ENCODE results near the gene AP1AR. TPM values are rescaled to one million over a fixed set of nuclear protein-coding genes. Genes with fewer than 3 reads are reported as not detected.
A peak's percentile ranks its signal among the peaks of the same experiment; 100 is the strongest.

AP1AR gene
- total RNA-seq, 3 donors from 2014 or later (not counting 1 experiment from before 2014, with no cell fraction given): 7.5 to 9.4 (median 7.5) TPM

DNA sequence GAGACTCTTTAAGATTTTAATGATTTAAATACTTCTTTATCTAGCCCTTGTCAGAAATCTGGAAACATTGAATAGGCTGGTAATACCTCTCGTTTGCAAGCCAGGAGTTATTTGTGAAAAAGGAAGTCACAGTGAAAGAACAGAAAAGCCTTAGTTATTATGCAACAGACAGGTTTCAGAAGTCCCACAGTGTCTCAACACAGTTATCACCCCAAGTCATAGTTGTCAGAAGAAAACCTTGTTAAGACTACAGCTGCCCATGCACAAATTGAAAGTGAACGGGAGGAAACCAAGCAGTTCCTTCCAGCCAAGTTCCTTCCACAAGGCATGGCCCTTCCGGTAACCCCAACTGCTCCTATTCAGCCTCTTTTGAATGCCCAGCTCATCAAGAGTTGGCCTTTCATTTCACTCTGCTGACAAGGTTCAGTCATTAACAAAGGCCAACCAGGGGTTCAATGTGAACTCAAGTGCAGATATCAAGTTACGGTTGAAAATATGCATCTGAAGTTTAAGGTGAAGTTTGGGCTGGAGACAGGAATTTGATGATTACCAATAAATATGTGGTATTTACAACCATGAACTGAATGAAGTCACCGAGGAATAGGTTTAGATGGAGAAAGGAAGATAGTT lies 81.1 kb downstream of the AP1AR start:
- intact Hi-C loops (cut with micrococcal nuclease): no loop called here
- H3K27ac Mint-ChIP-seq: no peak overlapping the region
- peak in 2 of 3 donors; percentile 35 to 59 for ATAC-seq

DNA sequence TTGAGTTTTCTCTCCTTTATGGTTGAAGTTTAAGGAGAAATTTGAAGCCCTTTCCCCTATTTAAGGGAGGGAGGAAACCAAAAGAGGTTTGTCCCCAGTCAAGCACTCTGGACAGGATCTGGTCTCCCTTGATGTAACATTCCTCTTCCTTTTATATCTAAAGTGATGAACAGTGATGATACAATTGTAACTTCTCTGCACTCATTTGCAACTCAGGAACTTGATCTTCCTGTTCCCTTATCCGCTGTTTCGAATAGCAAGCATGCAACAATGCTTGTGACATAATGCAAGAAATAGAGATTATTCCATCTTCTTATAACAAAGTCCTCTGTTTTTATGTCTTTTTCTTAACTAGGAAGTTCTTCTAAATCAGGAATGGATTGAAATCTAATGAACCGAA lies 83.9 kb downstream of the AP1AR start:
- no peaks in the 10 kb centered on the region for H3K9me3 ChIP-seq (ENCODE audit: control insufficient read depth, insufficient read depth, low read length)
- H3K9me3 Mint-ChIP-seq: no peaks in the 10 kb centered on the region
- peaks cover 8 to 14% of the 10 kb centered on the region in 2 donors for H3K4me1 Mint-ChIP-seq
- no peak overlapping the region for H3K27ac Mint-ChIP-seq
- peaks cover 14 to 15% of the 10 kb centered on the region in 2 donors for H3K27me3 Mint-ChIP-seq (ENCODE audit: low read depth in 2 of 2)
- intact Hi-C loops (cut with micrococcal nuclease): no loop called here
- H3K36me3 ChIP-seq (ENCODE audit: control insufficient read depth, insufficient read depth, low read length): no peaks in the 10 kb centered on the region
- TF ChIP-seq, protein P1, sequence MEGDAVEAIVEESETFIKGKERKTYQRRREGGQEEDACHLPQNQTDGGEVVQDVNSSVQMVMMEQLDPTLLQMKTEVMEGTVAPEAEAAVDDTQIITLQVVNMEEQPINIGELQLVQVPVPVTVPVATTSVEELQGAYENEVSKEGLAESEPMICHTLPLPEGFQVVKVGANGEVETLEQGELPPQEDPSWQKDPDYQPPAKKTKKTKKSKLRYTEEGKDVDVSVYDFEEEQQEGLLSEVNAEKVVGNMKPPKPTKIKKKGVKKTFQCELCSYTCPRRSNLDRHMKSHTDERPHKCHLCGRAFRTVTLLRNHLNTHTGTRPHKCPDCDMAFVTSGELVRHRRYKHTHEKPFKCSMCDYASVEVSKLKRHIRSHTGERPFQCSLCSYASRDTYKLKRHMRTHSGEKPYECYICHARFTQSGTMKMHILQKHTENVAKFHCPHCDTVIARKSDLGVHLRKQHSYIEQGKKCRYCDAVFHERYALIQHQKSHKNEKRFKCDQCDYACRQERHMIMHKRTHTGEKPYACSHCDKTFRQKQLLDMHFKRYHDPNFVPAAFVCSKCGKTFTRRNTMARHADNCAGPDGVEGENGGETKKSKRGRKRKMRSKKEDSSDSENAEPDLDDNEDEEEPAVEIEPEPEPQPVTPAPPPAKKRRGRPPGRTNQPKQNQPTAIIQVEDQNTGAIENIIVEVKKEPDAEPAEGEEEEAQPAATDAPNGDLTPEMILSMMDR (IDR thresholded peaks at IDR 0.05): no peak
- H3K27ac ChIP-seq (ENCODE audit: low read length): no peak overlapping the region
- no peak overlapping the region for H3K4me3 Mint-ChIP-seq
- H3K4me1 ChIP-seq (ENCODE audit: control insufficient read depth, insufficient read depth, low read length): peaks cover 3% of the 10 kb centered on the region
- no peaks in the 10 kb centered on the region for H3K27me3 ChIP-seq (ENCODE audit: control insufficient read depth, insufficient read depth, low read length)
- no peaks in the 10 kb centered on the region for H3K36me3 Mint-ChIP-seq
- DNase-seq: no peak
- no peak overlapping the region for H3K4me3 ChIP-seq (ENCODE audit: low read length)
- no peak for ATAC-seq
- 81% methylated on average over 2 of the region's 3 CpGs for WGBS (ENCODE audit: insufficient coverage)

More for the DNA sequence above, 81.1 kb downstream of the AP1AR start:
- H3K9me3 ChIP-seq (ENCODE audit: control insufficient read depth, insufficient read depth, low read length): no peaks in the 10 kb centered on the region
- TF ChIP-seq, protein P1 (IDR thresholded peaks at IDR 0.05): no peak
- Mint-ChIP-seq H3K9me3 (no peaks in the 10 kb centered on the region), H3K36me3 (no peaks in the 10 kb centered on the region), H3K27me3 (ENCODE audit: low read depth in 2 of 2) (peaks cover 10 to 15% of the 10 kb centered on the region in 2 donors), H3K4me1 (peaks cover 0 to 4% of the 10 kb centered on the region in 2 donors), H3K4me3 (no peak overlapping the region)
- WGBS (ENCODE audit: insufficient coverage): 46% methylated on average over 5 of the region's 5 CpGs
- no peaks in the 10 kb centered on the region for H3K36me3 ChIP-seq (ENCODE audit: control insufficient read depth, insufficient read depth, low read length)
- H3K4me1 ChIP-seq (ENCODE audit: control insufficient read depth, insufficient read depth, low read length): no peaks in the 10 kb centered on the region
- no peak overlapping the region for H3K4me3 ChIP-seq (ENCODE audit: low read length)
- H3K27ac ChIP-seq (ENCODE audit: low read length): peak overlapping the region; percentile 52
- H3K27me3 ChIP-seq (ENCODE audit: control insufficient read depth, insufficient read depth, low read length): no peaks in the 10 kb centered on the region
- DNase-seq: no peak

DNA sequence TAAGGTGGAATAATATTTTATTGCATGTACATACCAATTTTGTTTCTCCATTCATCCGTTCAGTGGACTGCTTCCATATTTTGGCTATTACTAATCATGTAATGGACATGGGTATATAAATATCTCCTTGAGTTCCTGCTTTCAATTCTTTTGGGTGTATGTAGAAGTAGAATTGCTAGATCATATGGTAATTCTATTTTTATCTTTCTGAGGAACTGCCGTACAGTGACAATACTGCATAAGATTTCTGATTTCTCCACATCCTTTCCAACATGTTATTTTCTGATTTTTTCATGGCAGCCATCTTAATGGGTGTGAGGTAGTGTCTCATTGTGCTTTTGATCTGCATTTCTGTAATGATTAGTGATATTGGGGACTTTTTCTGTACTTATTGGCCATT lies 84.8 kb downstream of the AP1AR start:
- TF ChIP-seq, protein P1 (IDR thresholded peaks at IDR 0.05): no peak
- no peaks in the 10 kb centered on the region for H3K27me3 ChIP-seq (ENCODE audit: control insufficient read depth, insufficient read depth, low read length)
- H3K36me3 ChIP-seq (ENCODE audit: control insufficient read depth, insufficient read depth, low read length): no peaks in the 10 kb centered on the region
- no peak overlapping the region for H3K4me3 ChIP-seq (ENCODE audit: low read length)
- intact Hi-C loops (cut with micrococcal nuclease): no loop called here
- no peak overlapping the region for H3K27ac ChIP-seq (ENCODE audit: low read length)
- H3K27me3 Mint-ChIP-seq (ENCODE audit: low read depth in 2 of 2): peaks cover 14 to 15% of the 10 kb centered on the region in 2 donors
- DNase-seq (no peak), ATAC-seq (no peak)
- H3K27ac Mint-ChIP-seq: no peak overlapping the region
- no CpG with 5 or more reads among the region's 2 CpGs for WGBS (ENCODE audit: insufficient coverage)
- peaks cover 8 to 14% of the 10 kb centered on the region in 2 donors for H3K4me1 Mint-ChIP-seq
- H3K9me3 Mint-ChIP-seq: no peaks in the 10 kb centered on the region
- H3K36me3 Mint-ChIP-seq: no peaks in the 10 kb centered on the region
- H3K4me3 Mint-ChIP-seq: no peak overlapping the region
- H3K4me1 ChIP-seq (ENCODE audit: control insufficient read depth, insufficient read depth, low read length): peaks cover 3% of the 10 kb centered on the region
- no peaks in the 10 kb centered on the region for H3K9me3 ChIP-seq (ENCODE audit: control insufficient read depth, insufficient read depth, low read length)

Measured in natural killer cell (primary cell).